Measurements from ENCODE around the gene SHISA7.
A peak's percentile ranks its signal among the peaks of the same experiment; 100 is the strongest.
"Not testable (repeated sequence)": the region's sequence is repeated elsewhere in the genome, so short reads cannot be mapped to it uniquely, and the experiment has no call there.

SHISA7 gene

DNA sequence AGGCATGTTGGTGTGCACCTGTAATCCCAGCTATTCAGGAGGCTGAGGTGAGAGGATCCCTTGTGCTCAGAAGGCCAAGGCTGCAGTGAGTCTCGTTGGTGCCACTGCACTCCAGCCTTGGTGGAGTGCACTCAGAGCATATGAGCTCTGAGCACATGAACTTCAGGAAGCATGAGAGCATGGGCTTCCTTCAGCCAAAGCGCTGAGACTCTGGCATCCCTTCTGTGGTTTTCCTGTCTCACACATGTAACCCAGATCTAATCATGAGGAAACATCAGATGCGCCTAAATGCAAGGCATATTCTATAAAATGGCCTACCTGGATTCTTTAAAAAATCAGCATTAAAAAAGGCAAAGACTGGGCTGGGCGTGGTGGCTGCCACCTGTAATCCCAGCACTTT is 21.8 kb downstream of the SHISA7 start:
- TF ChIP-seq, protein P1, sequence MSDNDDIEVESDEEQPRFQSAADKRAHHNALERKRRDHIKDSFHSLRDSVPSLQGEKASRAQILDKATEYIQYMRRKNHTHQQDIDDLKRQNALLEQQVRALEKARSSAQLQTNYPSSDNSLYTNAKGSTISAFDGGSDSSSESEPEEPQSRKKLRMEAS (IDR thresholded peaks at IDR 0.05; ENCODE audit: low read depth, low read length) = 0 out of 2 replicates have a peak, but pooled peaks have one; percentile 24
- not testable (repeated sequence) for DNase-seq (ENCODE audit: low read depth); H3K4me3 ChIP-seq (ENCODE audit: low read depth, low read length)

DNA sequence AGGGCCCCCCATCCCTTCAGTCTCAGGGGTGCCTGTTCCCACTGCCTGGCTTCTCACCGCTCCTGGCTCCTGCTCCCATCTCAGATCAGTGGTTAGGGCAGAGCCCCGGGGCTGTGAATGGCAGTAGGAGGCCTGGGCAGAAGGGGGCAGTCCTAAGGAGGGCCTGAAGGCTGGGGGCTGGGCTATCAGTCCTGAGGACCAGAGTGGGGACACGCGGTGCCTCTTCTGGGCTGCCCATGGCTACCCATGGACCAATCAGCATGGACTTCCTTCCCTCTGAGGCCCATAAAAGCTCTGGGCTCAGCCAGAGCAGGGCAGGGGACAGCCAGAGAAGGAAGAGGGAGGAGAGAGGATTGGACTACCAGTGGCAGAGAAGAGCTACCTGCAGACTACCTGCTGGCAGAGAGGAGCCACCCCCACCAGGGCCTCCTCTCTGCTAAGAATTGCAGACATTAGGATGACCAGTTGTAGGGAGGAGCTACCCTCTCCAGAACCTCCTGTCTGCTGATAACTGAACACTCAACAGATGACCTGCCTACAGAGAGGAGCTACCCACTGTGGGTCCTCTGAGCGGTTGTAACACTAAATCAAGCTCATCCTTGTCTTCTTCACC is 23.4 kb downstream of the SHISA7 start:
- no peak overlapping the region for H3K4me3 ChIP-seq (ENCODE audit: low read depth, low read length)
- TF ChIP-seq MYC (IDR thresholded peaks at IDR 0.05; ENCODE audit: low read depth, low read length) (no peak), POLR2A (IDR thresholded peaks at IDR 0.05; ENCODE audit: extremely low read depth, insufficient read length) (no peak)
- TF ChIP-seq, protein P2, sequence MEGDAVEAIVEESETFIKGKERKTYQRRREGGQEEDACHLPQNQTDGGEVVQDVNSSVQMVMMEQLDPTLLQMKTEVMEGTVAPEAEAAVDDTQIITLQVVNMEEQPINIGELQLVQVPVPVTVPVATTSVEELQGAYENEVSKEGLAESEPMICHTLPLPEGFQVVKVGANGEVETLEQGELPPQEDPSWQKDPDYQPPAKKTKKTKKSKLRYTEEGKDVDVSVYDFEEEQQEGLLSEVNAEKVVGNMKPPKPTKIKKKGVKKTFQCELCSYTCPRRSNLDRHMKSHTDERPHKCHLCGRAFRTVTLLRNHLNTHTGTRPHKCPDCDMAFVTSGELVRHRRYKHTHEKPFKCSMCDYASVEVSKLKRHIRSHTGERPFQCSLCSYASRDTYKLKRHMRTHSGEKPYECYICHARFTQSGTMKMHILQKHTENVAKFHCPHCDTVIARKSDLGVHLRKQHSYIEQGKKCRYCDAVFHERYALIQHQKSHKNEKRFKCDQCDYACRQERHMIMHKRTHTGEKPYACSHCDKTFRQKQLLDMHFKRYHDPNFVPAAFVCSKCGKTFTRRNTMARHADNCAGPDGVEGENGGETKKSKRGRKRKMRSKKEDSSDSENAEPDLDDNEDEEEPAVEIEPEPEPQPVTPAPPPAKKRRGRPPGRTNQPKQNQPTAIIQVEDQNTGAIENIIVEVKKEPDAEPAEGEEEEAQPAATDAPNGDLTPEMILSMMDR (IDR thresholded peaks at IDR 0.05; ENCODE audit: low read depth, low read length) = no peak
- TF ChIP-seq, protein P1 (IDR thresholded peaks at IDR 0.05; ENCODE audit: low read depth, low read length) = no peak
- DNase-seq (ENCODE audit: low read depth) = no peak

DNA sequence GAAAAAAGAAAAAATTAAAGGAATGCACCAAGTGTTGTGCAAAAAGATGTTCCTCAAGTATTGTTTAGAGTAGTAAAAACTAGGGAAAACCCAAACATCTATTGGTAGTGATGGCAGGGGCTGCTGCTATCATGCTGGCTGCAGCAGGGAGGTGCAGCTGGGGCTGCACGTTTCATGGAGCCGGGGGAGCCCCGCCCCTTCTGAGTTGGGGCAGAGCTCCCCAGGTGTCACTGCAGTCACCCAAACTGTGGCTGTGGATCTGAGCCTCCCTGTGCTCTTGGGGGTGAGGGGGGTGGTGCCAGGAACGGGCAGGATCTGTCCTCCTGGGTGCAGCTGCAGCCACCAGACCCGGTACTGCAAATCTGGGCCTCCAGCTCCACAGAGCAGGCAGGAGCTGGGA is 24.0 kb downstream of the SHISA7 start:
- H3K4me3 ChIP-seq (ENCODE audit: low read depth, low read length) = no peak overlapping the region
- no peak for DNase-seq (ENCODE audit: low read depth)
- TF ChIP-seq, protein P2 (IDR thresholded peaks at IDR 0.05; ENCODE audit: low read depth, low read length) = no peak
- TF ChIP-seq, protein P1 (IDR thresholded peaks at IDR 0.05; ENCODE audit: low read depth, low read length) = no peak
- TF ChIP-seq MYC (IDR thresholded peaks at IDR 0.05; ENCODE audit: low read depth, low read length) (no peak), POLR2A (IDR thresholded peaks at IDR 0.05; ENCODE audit: extremely low read depth, insufficient read length) (no peak)

DNA sequence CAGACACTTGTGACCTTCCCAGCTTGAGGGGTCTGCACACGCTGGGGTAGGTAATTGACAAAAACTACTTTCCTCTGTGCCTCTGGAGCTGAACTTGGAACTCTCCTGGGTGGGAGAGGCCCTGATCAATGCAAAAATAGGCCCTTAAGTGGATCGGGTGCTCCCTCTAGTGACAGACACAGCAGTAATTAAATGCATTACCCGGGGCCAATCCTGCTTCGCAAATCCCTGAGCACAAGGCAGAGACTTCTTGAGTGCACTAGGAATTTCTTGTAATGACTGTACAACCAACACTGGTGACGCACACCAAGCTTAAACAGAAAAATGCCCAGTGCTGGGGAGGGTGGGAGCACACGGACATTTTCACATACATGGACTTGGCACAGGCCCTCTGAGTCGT is 24.9 kb downstream of the SHISA7 start:
- peak; percentile 72 for DNase-seq (ENCODE audit: low read depth)
- TF ChIP-seq MYC (IDR thresholded peaks at IDR 0.05; ENCODE audit: low read depth, low read length) (no peak), POLR2A (IDR thresholded peaks at IDR 0.05; ENCODE audit: extremely low read depth, insufficient read length) (no peak)
- TF ChIP-seq, protein P2 (IDR thresholded peaks at IDR 0.05; ENCODE audit: low read depth, low read length) = peak; percentile 47

DNA sequence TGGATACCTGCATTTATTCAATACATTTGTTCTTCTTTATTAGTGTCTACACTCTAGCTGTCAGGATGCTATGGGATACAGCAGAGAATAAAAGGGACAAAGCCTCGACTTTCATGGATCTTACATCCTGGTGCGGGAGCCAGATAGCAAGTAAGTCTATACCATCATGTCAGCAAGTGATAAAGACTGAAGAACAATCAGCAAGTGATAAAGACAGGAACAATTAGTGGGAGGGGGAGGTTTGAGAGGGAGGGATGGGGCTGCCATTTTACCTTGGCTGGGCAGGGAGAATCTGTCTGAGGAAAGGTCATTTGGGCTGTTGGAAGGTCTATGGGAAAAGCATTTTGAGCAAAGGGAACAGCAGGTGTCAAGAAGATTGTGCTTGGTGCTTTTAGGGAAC is 32.9 kb downstream of the SHISA7 start:
- DNase-seq (ENCODE audit: low read depth) = no peak
- TF ChIP-seq, protein P1 (IDR thresholded peaks at IDR 0.05; ENCODE audit: low read depth, low read length) = no peak
- no peak for TF ChIP-seq POLR2A (IDR thresholded peaks at IDR 0.05; ENCODE audit: extremely low read depth, insufficient read length)

More for the DNA sequence above, 24.9 kb downstream of the SHISA7 start:
- H3K4me3 ChIP-seq (ENCODE audit: low read depth, low read length) = no peak overlapping the region

DNA sequence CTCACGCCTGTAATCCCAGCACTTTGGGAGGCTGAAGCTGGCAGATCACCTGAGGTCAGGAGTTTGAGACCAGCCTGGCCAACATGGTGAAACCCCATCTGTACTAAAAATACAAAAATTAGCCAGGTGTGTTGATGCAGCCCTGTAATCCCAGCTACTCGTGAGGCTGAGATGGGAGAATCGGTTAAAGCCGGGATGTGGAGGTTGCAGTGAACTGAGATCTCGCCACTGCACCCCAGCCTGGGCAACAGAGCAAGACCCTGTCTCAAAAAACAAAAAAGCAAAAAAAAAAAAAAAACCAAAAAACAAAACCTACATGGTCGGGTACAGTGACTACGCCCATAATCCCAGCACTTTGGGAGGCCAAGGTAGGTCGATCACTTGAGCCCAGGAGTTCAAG is 33.9 kb downstream of the SHISA7 start:
- H3K4me3 ChIP-seq (ENCODE audit: low read depth, low read length); DNase-seq (ENCODE audit: low read depth): not testable (repeated sequence)

More for the DNA sequence above, 32.9 kb downstream of the SHISA7 start:
- no peak overlapping the region for H3K4me3 ChIP-seq (ENCODE audit: low read depth, low read length)

DNA sequence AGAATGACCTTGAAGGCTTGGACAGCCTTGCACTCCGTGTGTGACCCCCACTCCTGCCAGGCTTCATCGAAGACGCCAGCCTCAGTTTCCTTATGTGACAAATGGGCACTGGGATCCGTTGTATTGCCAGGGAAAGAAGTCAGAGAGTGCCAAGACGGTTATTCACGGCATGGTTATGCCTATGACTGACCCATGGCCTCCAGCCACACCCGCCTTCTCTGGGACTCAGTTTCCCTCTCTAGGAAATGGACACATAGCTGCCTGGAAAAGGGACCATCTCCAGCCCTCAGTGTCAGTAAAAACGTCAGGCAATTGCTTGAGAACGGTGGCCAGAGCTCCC is 34.6 kb downstream of the SHISA7 start:
- DNase-seq (ENCODE audit: low read depth) = no peak
- no peak for TF ChIP-seq MYC (IDR thresholded peaks at IDR 0.05; ENCODE audit: low read depth, low read length)
- no peak overlapping the region for H3K4me3 ChIP-seq (ENCODE audit: low read depth, low read length)

DNA sequence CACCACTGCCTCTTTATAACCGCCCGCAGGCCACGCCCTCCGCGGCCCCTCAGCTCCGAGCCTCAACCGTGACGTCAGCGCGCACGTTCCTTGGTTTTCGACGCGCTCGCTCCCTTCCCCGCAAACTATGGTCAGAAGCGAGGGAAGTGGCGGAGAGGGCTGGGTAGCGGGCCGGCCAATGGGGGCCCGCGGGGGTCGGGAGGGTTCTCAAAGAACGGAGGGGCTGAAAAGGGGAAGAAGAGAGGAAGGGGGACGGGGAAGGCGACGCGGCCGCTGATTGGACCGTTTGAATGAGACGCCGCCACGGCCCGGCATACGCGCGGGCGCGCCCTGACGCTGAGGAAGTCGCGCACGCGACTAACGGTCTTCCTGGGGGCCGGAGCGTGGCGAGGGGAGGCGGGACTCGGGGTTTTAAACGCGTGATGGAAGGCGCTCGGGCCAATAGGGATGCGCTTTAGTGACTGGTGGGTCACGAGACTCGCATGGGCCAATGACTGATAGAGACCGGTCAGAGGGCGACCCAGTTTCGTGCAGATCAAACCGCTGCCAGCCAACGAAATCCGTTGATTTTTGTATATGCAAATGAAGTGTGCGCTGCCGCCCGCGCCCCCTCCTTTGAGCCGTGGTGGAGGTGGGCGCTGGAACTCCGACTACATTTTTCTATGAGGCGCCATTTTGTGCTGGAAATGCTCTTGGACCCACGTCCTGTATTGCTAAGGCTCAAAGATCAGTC is 35.1 kb downstream of the SHISA7 start:
- H3K4me3 ChIP-seq (ENCODE audit: low read depth, low read length) = no peak overlapping the region
- TF ChIP-seq MYC (IDR thresholded peaks at IDR 0.05; ENCODE audit: low read depth, low read length) (peak; percentile 96), POLR2A (IDR thresholded peaks at IDR 0.05; ENCODE audit: extremely low read depth, insufficient read length) (peak; percentile 20)
- TF ChIP-seq, protein P2 (IDR thresholded peaks at IDR 0.05; ENCODE audit: low read depth, low read length) = no peak
- TF ChIP-seq, protein P1 (IDR thresholded peaks at IDR 0.05; ENCODE audit: low read depth, low read length) = peak; percentile 86
- peak; percentile 98 for DNase-seq (ENCODE audit: low read depth)
